HG03432 (cell line): Measurements from ENCODE around the gene LRRN2.
"Not testable (repeated sequence)": the region's sequence is repeated elsewhere in the genome, so short reads cannot be mapped to it uniquely, and the experiment has no call there.

Experiments
- ATAC-seq: cut with Tn5 transposase; IDR thresholded peaks from one replicate; pipeline ENCODE4 v1.9.1; 2021; ENCODE audit warnings: mild to moderate bottlenecking, moderate library complexity; ENCODE audit not compliant: unreplicated experiment

LRRN2 gene

GRCh38 chr1:204685236-204686006 is at the start of gene LRRN2:
Gene LRRN2, minus strand, starts transcription at chr1:204685738. Its CDS starts 65,746 bp downstream, at chr1:204619992.
- no peak for ATAC-seq

GRCh38 chr1:204735042-204735441 is 49.5 kb upstream of the LRRN2 start:
- no peak for ATAC-seq

- no peak for ATAC-seq
These were observed 48.5 kb upstream of the LRRN2 start for GRCh38 chr1:204733869-204734596.

- no peak for ATAC-seq
These were observed 47.8 kb upstream of the LRRN2 start for GRCh38 chr1:204733289-204733688.

GRCh38 chr1:204731985-204732575 is 46.5 kb upstream of the LRRN2 start:
- no peak for ATAC-seq

GRCh38 chr1:204731509-204731908 is 46.0 kb upstream of the LRRN2 start:
- ATAC-seq = no peak

- ATAC-seq = no peak
These were observed 45.4 kb upstream of the LRRN2 start for GRCh38 chr1:204730826-204731459.

GRCh38 chr1:204729516-204729915 is 44.0 kb upstream of the LRRN2 start:
- ATAC-seq = no peak

- ATAC-seq = no peak
These were observed 42.9 kb upstream of the LRRN2 start for GRCh38 chr1:204728456-204728855.

- no peak for ATAC-seq
These were observed 42.5 kb upstream of the LRRN2 start for GRCh38 chr1:204728045-204728444.

GRCh38 chr1:204727438-204727837 is 41.9 kb upstream of the LRRN2 start:
- ATAC-seq = not testable (repeated sequence)

GRCh38 chr1:204726478-204726877 is 40.9 kb upstream of the LRRN2 start:
- peak; percentile 54 for ATAC-seq

GRCh38 chr1:204725821-204726448 is 40.4 kb upstream of the LRRN2 start:
- no peak for ATAC-seq

- ATAC-seq = no peak
These were observed 37.7 kb upstream of the LRRN2 start for GRCh38 chr1:204723131-204723787.

- ATAC-seq = no peak
These were observed 36.0 kb upstream of the LRRN2 start for GRCh38 chr1:204721373-204722055.

- ATAC-seq = no peak
These were observed 31.1 kb upstream of the LRRN2 start for GRCh38 chr1:204716660-204717059.

GRCh38 chr1:204714861-204715511 is 29.4 kb upstream of the LRRN2 start:
- no peak for ATAC-seq

GRCh38 chr1:204714194-204714860 is 28.8 kb upstream of the LRRN2 start:
- no peak for ATAC-seq

GRCh38 chr1:204713541-204713940 is 28.0 kb upstream of the LRRN2 start:
- ATAC-seq = no peak
